ENCODE results near the gene AASDH. TPM values are rescaled to one million over a fixed set of nuclear protein-coding genes. Genes with fewer than 3 reads are reported as not detected.

The AASDH gene
- total RNA-seq, 1 experiment from 2014 or later = 5.4 TPM

- no TSS peak for BruUV-seq (replicated peaks)
- H3K36me3 ChIP-seq (ENCODE audit: control insufficient read depth, insufficient read depth, low read length) = no peaks in the 10 kb centered on the region
- TF ChIP-seq, protein P1, sequence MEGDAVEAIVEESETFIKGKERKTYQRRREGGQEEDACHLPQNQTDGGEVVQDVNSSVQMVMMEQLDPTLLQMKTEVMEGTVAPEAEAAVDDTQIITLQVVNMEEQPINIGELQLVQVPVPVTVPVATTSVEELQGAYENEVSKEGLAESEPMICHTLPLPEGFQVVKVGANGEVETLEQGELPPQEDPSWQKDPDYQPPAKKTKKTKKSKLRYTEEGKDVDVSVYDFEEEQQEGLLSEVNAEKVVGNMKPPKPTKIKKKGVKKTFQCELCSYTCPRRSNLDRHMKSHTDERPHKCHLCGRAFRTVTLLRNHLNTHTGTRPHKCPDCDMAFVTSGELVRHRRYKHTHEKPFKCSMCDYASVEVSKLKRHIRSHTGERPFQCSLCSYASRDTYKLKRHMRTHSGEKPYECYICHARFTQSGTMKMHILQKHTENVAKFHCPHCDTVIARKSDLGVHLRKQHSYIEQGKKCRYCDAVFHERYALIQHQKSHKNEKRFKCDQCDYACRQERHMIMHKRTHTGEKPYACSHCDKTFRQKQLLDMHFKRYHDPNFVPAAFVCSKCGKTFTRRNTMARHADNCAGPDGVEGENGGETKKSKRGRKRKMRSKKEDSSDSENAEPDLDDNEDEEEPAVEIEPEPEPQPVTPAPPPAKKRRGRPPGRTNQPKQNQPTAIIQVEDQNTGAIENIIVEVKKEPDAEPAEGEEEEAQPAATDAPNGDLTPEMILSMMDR (IDR thresholded peaks at IDR 0.05) = no peak
- no peak for TF ChIP-seq REST (IDR thresholded peaks at IDR 0.05; ENCODE audit: insufficient read depth in 1 of 2, low read depth in 2 of 2, low read length in 1 of 2)
- TF ChIP-seq TCF7L2 (IDR thresholded peaks at IDR 0.05; ENCODE audit: low read depth, low read length) = no peak
- no peak for TF ChIP-seq SIN3A (IDR thresholded peaks at IDR 0.05; ENCODE audit: borderline replicate concordance, insufficient read depth, low read depth, low read length)
- TF ChIP-seq POLR2AphosphoS5 (IDR thresholded peaks at IDR 0.05; ENCODE audit: low read depth, low read length) = no peak
- H3K9me3 ChIP-seq (ENCODE audit: control insufficient read depth, insufficient read depth, low read depth, low read length) = no peaks in the 10 kb centered on the region
- H3K4me3 ChIP-seq (ENCODE audit: low read depth in 2 of 2, low read length in 2 of 2) = no peak overlapping the region
- H3K27ac ChIP-seq (ENCODE audit: low read length) = no peak overlapping the region
- DNase-seq (ENCODE audit: low read depth, low spot score) (no peak), ATAC-seq (no peak)
- no peaks in the 10 kb centered on the region for H3K27me3 ChIP-seq (ENCODE audit: control insufficient read depth, insufficient read depth, low read length)
- intact Hi-C loops (cut with micrococcal nuclease; ENCODE audit: unreplicated experiment) = no loop called here
- ChIA-PET CTCF (no interaction called here), POLR2A (no interaction called here)
- no peaks in the 10 kb centered on the region for H3K4me1 ChIP-seq (ENCODE audit: control insufficient read depth, insufficient read depth, low read length)
- in situ Hi-C loops (cut with HindIII; ENCODE audit: low pct_unique_long_range_greater_than_20kb, low sequenced_read_pairs) = no loop called here
Observed at GRCh38 chr4:56320293-56320692, 67.0 kb downstream of the AASDH start.

- Histone ChIP-seq H3K27ac (ENCODE audit: low read length) (no peak overlapping the region), H3K36me3 (ENCODE audit: control insufficient read depth, insufficient read depth, low read length) (no peaks in the 10 kb centered on the region), H3K4me3 (ENCODE audit: low read depth in 2 of 2, low read length in 2 of 2) (no peak overlapping the region), H3K27me3 (ENCODE audit: control insufficient read depth, insufficient read depth, low read length) (no peaks in the 10 kb centered on the region), H3K9me3 (ENCODE audit: control insufficient read depth, insufficient read depth, low read depth, low read length) (no peaks in the 10 kb centered on the region), H3K4me1 (ENCODE audit: control insufficient read depth, insufficient read depth, low read length) (no peaks in the 10 kb centered on the region)
- TF ChIP-seq, protein P1 (IDR thresholded peaks at IDR 0.05) = no peak
- TF ChIP-seq REST (IDR thresholded peaks at IDR 0.05; ENCODE audit: insufficient read depth in 1 of 2, low read depth in 2 of 2, low read length in 1 of 2) = no peak
- no peak for TF ChIP-seq SIN3A (IDR thresholded peaks at IDR 0.05; ENCODE audit: borderline replicate concordance, insufficient read depth, low read depth, low read length)
- TF ChIP-seq TCF7L2 (IDR thresholded peaks at IDR 0.05; ENCODE audit: low read depth, low read length) = no peak
- no peak for TF ChIP-seq POLR2AphosphoS5 (IDR thresholded peaks at IDR 0.05; ENCODE audit: low read depth, low read length)
- CTCF ChIA-PET = no interaction called here
- DNase-seq (ENCODE audit: low read depth, low spot score) (no peak), ATAC-seq (no peak)
- POLR2A ChIA-PET = no interaction called here
- intact Hi-C loops (cut with micrococcal nuclease; ENCODE audit: unreplicated experiment) (no loop called here), in situ Hi-C loops (cut with HindIII; ENCODE audit: low pct_unique_long_range_greater_than_20kb, low sequenced_read_pairs) (no loop called here)
- BruUV-seq (replicated peaks) = no TSS peak
Observed at GRCh38 chr4:56318555-56318954, 68.7 kb downstream of the AASDH start.

Measured in Panc1 (cell line).